Measurements from ENCODE around the gene RBM33.

The RBM33 gene

DNA sequence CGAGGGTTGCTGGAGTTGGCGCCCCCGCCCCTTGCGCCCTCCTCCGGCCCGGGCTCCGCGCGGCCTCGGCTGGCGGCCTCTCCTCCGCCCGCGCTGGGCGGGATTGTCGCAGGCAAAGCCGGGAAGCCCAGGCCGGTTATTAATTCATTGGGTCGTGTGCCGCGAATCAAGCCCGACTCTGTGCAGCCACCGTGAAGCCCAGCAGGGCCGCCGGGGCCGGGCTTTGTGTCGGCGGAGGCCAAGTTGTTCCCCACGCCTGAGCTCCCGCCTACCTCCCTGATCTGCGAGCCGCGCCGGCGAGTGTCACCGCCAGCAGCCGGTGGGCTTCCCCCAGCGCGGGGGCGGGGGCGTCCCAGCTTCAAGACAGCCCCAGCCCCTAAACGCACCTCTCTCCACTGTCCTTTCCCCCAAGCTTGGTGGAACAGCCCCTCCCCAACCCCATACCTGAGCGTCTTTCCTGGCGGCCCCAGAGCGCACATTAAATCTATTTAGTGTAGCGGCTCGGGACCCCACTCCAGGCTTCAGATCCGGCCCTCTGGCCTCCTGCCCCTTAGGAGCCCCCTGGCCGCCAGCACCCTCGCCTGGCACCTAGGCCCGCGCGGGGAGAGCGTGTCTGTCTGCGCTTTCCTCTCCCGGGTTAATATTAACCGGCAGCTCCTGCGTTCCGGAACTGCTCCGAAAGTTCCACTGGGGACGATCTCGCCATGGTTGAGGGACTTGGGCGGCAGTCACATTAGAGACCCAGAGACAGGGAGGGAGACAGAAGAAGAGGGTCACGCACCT, 164.3 kb downstream of the RBM33 start:
- H3K36me3 Mint-ChIP-seq (ENCODE audit: low read depth): no peaks in the 10 kb centered on the region
- H3K4me1 Mint-ChIP-seq: peaks cover 27% of the 10 kb centered on the region
- H3K27ac Mint-ChIP-seq: no peak overlapping the region
- H3K4me3 Mint-ChIP-seq: no peak overlapping the region
- no peak for DNase-seq
- peaks cover 70% of the 10 kb centered on the region for H3K27me3 Mint-ChIP-seq
- ATAC-seq: no peak
- no peaks in the 10 kb centered on the region for H3K9me3 Mint-ChIP-seq

DNA sequence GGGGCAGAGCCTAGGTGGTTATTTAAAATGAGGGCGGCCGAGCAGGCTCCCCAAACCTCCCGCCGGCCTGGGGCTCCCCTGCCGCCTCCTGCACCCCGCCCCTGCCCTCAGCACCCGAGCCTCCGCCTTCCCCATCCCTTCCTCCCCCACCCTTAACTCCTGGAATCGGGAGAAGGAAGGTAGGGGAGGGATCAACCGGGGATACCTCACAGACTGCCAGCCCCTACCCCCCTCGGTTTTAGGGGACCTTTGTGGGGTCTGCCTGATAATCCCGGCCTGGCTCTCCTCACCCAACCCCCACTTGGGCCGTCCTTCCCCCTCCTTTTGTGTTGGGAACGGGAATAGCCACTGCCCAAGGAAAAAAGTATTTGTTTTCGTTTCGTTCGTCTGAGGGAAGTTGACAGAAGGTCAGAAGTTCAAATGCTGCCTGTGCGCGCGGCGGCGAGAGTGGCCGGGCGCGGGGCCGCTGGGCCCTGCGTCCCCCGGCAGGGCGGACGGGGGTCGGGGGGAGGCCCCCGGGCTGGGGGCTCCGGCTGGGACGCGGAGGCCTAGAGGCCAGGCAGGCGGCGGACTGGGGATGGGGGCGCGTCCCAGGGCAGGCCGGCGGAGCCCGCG, 165.0 kb downstream of the RBM33 start:
- ATAC-seq: no peak
- Mint-ChIP-seq H3K4me3 (no peak overlapping the region), H3K4me1 (peaks cover 23% of the 10 kb centered on the region), H3K27ac (no peak overlapping the region), H3K9me3 (no peaks in the 10 kb centered on the region), H3K27me3 (peaks cover 72% of the 10 kb centered on the region), H3K36me3 (ENCODE audit: low read depth) (no peaks in the 10 kb centered on the region)
- no peak for DNase-seq

- peaks cover 22% of the 10 kb centered on the region for H3K4me1 Mint-ChIP-seq
- H3K36me3 Mint-ChIP-seq (ENCODE audit: low read depth): no peaks in the 10 kb centered on the region
- ATAC-seq (no peak), DNase-seq (no peak)
- H3K27me3 Mint-ChIP-seq: peaks cover 73% of the 10 kb centered on the region
- H3K4me3 Mint-ChIP-seq: no peak overlapping the region
- no peak overlapping the region for H3K27ac Mint-ChIP-seq
- no peaks in the 10 kb centered on the region for H3K9me3 Mint-ChIP-seq
Observed at GRCh38 chr7:155809947-155810769, 165.7 kb downstream of the RBM33 start.

DNA sequence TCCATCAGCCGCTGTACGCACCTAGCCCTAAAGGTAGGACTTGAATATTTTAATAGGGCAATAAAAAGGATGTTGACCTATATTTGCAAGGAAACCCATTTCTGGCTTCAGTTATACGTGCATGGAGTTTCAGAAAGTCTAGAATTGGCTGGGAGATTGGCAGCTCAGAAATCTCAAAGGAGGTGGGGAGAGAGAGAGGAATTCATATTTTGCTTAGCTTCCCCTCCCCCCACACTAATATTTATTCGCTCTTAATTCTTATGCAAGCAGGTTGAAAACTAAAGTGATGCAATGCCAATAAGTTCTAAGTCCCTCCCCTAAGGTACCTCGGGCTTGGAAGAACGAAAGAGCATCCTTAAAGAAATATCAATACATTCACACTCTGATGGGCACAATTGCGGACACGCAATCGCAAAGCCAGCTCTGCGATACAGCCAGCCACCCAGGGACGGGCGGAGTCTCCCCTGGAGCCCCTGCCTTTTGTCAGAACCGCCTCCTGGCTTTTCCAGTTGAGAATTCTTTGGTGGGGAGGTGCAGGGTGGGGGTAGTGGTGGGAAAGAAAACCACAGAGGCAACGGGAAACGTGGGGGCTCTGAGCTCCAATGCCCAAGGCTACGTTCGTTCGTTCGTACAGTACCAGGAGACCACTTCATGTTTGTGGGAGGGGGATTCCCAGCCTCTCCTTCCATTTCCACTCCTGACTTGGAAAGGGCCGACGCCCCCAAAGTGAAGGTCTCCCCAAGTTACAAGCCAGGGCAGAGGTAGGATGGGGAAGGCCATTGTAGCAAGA, 166.5 kb downstream of the RBM33 start:
- Mint-ChIP-seq H3K27ac (no peak overlapping the region), H3K4me3 (no peak overlapping the region), H3K9me3 (no peaks in the 10 kb centered on the region), H3K36me3 (ENCODE audit: low read depth) (no peaks in the 10 kb centered on the region), H3K4me1 (peaks cover 23% of the 10 kb centered on the region), H3K27me3 (peaks cover 74% of the 10 kb centered on the region)
- DNase-seq (no peak), ATAC-seq (no peak)

- ATAC-seq (no peak), DNase-seq (no peak)
- Mint-ChIP-seq H3K27ac (no peak overlapping the region), H3K9me3 (no peaks in the 10 kb centered on the region), H3K4me3 (no peak overlapping the region), H3K36me3 (ENCODE audit: low read depth) (no peaks in the 10 kb centered on the region), H3K4me1 (peaks cover 20% of the 10 kb centered on the region), H3K27me3 (peaks cover 71% of the 10 kb centered on the region)
Observed at GRCh38 chr7:155811560-155811894, 167.1 kb downstream of the RBM33 start.

DNA sequence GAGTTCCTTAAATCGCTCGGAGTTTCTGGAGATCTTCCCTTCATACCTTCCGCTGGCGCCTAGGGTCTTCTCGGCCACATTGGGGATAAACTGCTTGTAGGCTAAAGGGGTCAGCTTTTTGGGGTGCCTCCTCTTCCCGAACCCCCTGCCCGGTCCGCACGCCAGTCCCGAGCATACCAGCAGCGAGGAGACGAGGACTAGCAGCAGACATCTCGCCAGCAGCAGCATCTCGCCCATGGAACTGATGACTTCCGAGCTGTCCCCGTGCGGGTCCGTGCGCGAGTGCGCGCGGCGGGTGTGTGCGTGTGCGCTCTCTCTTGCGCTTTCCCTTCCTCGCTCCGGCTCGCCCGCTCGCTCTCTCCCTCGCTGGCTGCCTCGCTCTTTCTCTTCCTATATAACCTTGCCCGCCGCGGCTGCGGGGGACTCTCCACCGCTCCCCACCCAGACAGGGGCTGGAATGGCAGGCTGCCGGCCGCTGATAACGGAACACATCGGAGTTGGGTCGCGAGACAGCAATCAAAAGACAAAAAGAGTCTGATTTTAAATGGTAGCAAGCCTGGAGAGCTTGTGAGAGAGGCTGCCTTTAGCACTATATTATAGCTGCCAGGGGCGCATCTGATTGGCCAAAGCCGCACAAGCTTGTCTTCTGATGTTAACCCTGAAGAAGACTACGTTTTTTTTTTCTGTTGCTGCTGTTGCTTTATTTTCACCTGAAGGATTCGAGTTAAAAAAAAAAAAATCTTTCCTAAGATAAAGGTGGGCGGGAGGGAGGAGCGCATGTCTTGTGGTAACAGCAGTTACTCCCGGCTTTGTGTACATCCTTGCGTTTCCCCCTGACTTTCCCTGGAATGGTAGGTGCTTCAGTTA, 167.7 kb downstream of the RBM33 start, which contains the start of gene SHH:
TSS of gene SHH (minus strand) at position 569 of the 867 bp plus-strand sequence. CDS start at position 228, 341 bp downstream.
- Mint-ChIP-seq H3K27ac (no peak within 1 kb of the TSS), H3K36me3 (ENCODE audit: low read depth) (no peaks in the 10 kb centered on the region), H3K4me1 (peaks cover 20% of the 10 kb centered on the region), H3K27me3 (peaks cover 68% of the 10 kb centered on the region), H3K4me3 (peak within 1 kb of the TSS; percentile 43), H3K9me3 (no peaks in the 10 kb centered on the region)
- ATAC-seq: no peak
- no peak for DNase-seq

- DNase-seq (no peak), ATAC-seq (no peak)
- Mint-ChIP-seq H3K9me3 (no peaks in the 10 kb centered on the region), H3K27me3 (peaks cover 59% of the 10 kb centered on the region), H3K27ac (no peak overlapping the region), H3K4me3 (no peak overlapping the region), H3K4me1 (peaks cover 15% of the 10 kb centered on the region), H3K36me3 (ENCODE audit: low read depth) (no peaks in the 10 kb centered on the region)
Observed at GRCh38 chr7:155813125-155813524, 168.7 kb downstream of the RBM33 start.

DNA sequence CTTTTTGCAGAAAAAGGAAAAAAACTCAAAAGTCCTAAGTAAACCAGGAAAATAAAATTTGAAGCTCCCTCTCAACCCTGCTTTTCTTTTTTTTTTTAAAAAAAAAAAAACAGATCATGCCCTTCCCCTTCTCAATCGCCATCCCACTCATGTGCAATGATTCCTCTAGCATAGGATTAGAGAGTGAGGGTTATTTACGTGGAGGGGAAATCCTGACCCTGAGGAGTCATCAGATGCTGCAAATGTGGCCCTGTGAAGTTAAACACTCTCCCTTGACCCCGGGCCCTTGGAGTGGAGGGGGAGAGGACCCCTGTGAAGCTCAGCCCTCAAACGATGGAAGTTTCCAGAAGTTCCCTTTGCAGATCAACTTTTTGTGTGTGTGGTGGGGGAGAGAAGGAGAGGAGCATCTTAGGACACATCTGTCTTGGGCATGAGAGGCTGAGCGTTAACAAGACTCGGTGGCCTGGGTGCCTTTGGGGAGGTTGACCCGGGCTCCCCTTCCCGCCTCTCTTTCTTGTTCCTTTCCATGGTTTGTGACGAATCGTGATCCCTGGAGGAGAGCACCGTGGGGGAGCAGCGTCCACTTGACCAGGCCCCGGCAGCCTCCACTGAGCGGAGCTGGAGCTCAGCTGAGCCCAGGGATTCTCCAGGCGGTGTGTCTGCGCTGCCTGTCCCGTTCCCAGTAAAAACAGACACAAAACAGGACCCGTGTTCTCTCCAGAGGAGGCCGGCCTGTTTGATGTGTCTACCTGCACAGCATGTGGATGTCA, 169.3 kb downstream of the RBM33 start:
- Mint-ChIP-seq H3K27ac (no peak overlapping the region), H3K36me3 (ENCODE audit: low read depth) (no peaks in the 10 kb centered on the region), H3K9me3 (no peaks in the 10 kb centered on the region), H3K4me3 (no peak overlapping the region), H3K27me3 (peaks cover 58% of the 10 kb centered on the region), H3K4me1 (peaks cover 15% of the 10 kb centered on the region)
- DNase-seq (no peak), ATAC-seq (no peak)

DNA sequence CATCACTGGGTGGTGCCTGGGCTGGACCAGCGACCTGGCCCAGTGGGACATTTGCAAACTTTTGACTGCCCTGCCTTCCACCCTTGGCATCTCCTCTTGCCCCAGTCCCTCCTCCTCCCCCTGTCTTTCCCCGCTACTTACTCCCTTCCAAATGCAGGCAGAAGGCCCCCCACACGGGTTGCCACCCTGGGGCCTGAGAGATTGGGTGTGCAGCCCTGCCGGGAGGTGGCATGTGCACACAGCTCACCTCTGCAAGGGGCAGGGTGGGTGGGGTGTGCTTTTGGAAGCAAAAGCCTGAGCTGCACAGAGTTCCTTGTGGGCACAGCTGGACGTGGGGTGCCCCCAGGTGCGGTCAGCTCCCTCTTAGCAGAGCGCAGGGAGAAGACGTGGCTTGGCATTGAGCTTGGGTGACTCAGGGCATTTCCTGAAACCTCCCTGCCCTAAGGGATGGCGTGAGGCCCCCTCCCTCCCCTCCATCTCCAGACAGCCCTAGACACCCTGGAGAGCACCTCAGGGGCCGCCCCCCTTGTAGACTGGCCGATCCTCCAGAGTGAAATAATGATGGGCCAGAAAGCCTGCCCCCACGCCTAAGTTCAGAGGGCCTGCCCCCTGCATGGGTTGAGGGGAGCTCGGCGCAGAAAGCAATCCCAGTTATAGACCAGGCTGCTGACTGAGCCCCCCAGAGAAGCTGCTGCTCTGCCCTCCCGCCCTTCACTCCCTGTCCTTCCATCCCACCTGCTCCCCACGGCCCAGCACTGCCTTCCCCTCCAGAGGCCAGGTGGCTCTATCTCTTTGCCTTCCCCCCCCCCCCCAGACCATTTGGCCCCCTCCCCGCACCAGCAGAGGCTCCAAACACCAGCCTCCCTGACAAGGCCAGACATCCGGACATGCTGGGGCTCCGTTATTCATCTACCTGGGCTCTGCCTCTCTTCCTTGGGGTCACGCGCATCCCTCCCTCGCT, 170.1 kb downstream of the RBM33 start:
- Mint-ChIP-seq H3K27me3 (peaks cover 52% of the 10 kb centered on the region), H3K36me3 (ENCODE audit: low read depth) (no peaks in the 10 kb centered on the region), H3K9me3 (no peaks in the 10 kb centered on the region), H3K4me3 (no peak overlapping the region), H3K27ac (no peak overlapping the region), H3K4me1 (peaks cover 13% of the 10 kb centered on the region)
- DNase-seq (no peak), ATAC-seq (no peak)

GRCh38 chr7:155815332-155816191, 171.1 kb downstream of the RBM33 start:
- H3K36me3 Mint-ChIP-seq (ENCODE audit: low read depth): no peaks in the 10 kb centered on the region
- peak; percentile 79 for ATAC-seq
- H3K4me1 Mint-ChIP-seq: peaks cover 13% of the 10 kb centered on the region
- no peaks in the 10 kb centered on the region for H3K9me3 Mint-ChIP-seq
- H3K4me3 Mint-ChIP-seq: no peak overlapping the region
- DNase-seq: peak; percentile 82
- H3K27ac Mint-ChIP-seq: no peak overlapping the region
- peaks cover 49% of the 10 kb centered on the region for H3K27me3 Mint-ChIP-seq

GRCh38 chr7:155816192-155816508, 171.7 kb downstream of the RBM33 start:
- Mint-ChIP-seq H3K4me3 (no peak overlapping the region), H3K27ac (no peak overlapping the region), H3K36me3 (ENCODE audit: low read depth) (no peaks in the 10 kb centered on the region), H3K9me3 (no peaks in the 10 kb centered on the region), H3K4me1 (peaks cover 13% of the 10 kb centered on the region), H3K27me3 (peaks cover 43% of the 10 kb centered on the region)
- no peak for ATAC-seq
- DNase-seq: no peak

- no peak overlapping the region for H3K4me3 Mint-ChIP-seq
- peaks cover 34% of the 10 kb centered on the region for H3K27me3 Mint-ChIP-seq
- H3K9me3 Mint-ChIP-seq: no peaks in the 10 kb centered on the region
- H3K4me1 Mint-ChIP-seq: peaks cover 5% of the 10 kb centered on the region
- no peak overlapping the region for H3K27ac Mint-ChIP-seq
- no peak for ATAC-seq
- H3K36me3 Mint-ChIP-seq (ENCODE audit: low read depth): no peaks in the 10 kb centered on the region
- no peak for DNase-seq
Observed at GRCh38 chr7:155816996-155817395, 172.5 kb downstream of the RBM33 start.
